Spleen (tissue), 11 donors: Measurements from ENCODE around the gene PHLDB2. TPM values are rescaled to one million over a fixed set of nuclear protein-coding genes. Genes with fewer than 3 reads are reported as not detected.

Experiments
- DNase-seq: peaks from one replicate; pipeline ENCODE4 v3.0.0-alpha.2; 2020
- H3K27ac ChIP-seq, 8 donors: fragments of 200-600 bp; sonication (generic) in 7 of 8; 1 replicate in 4 of 8; 2 replicates in 4 of 8; pipeline versions ENCODE4 v1.5.0 to v1.8.0; 2016 to 2021; ENCODE audit warnings: inconsistent platforms in 4 of 8, mild to moderate bottlenecking in 4 of 8, moderate library complexity in 1 of 8
- H3K27me3 ChIP-seq, 7 donors: fragments of 200-600 bp; sonication (generic) in 6 of 7; replicated peaks in 1 of 7; 1 replicate in 4 of 7; 2 replicates in 3 of 7; pipeline versions ENCODE4 v1.5.0 to v1.8.0; 2016 to 2021; ENCODE audit warnings: inconsistent platforms in 3 of 7, mild to moderate bottlenecking in 1 of 7
- H3K36me3 ChIP-seq, 6 donors: fragments of 200-600 bp; sonication (generic) in 5 of 6; 1 replicate in 4 of 6; 2 replicates in 2 of 6; pipeline versions ENCODE4 v1.5.0 to v1.8.0; 2016 to 2021; ENCODE audit warnings: inconsistent platforms in 2 of 6
- H3K4me1 ChIP-seq, 6 donors: fragments of 200-600 bp; sonication (generic) in 5 of 6; 1 replicate in 3 of 6; 2 replicates in 3 of 6; pipeline versions ENCODE4 v1.5.0 to v1.8.0; 2016 to 2021; ENCODE audit warnings: inconsistent platforms in 3 of 6
- H3K4me3 ChIP-seq, 8 donors: fragments of 200-600 bp; sonication (generic) in 7 of 8; 1 replicate in 4 of 8; 2 replicates in 4 of 8; pipeline versions ENCODE4 v1.5.0 to v1.8.0; 2016 to 2021; ENCODE audit warnings: inconsistent platforms in 4 of 8, mild to moderate bottlenecking in 4 of 8, moderate library complexity in 2 of 8
- H3K9me3 ChIP-seq, 8 donors: fragments of 200-600 bp; sonication (generic) in 7 of 8; 1 replicate in 4 of 8; 2 replicates in 4 of 8; pipeline versions ENCODE4 v1.5.0 to v1.8.0; 2016 to 2021; ENCODE audit warnings: inconsistent platforms in 4 of 8
- CTCF ChIP-seq, 11 experiments: fragments of 200-600 bp in 7 of 11; fragments of 450-650 bp in 4 of 11; sonication (generic) in 4 of 11; IDR thresholded peaks in 8 of 11; conservative IDR thresholded peaks in 3 of 11; 1 replicate in 7 of 11; 2 replicates in 4 of 11; pipeline versions ENCODE4 v1.4.0 to v1.8.0; 2016 to 2021; ENCODE audit warnings: antibody characterized with exemption in 11 of 11, inconsistent platforms in 4 of 11, mild to moderate bottlenecking in 1 of 11
- POLR2A ChIP-seq, 3 donors: fragments of 450-650 bp; IDR thresholded peaks; one replicate each; pipeline ENCODE4 v1.5.1; 2017; ENCODE audit warnings: antibody characterized with exemption in 3 of 3, mild to moderate bottlenecking in 1 of 3
- POLR2AphosphoS5 ChIP-seq, 3 donors: sonication (generic); formaldehyde crosslinking; IDR thresholded peaks; one replicate each; pipeline ENCODE4 v1.5.1; 2017; ENCODE audit warnings: antibody characterized with exemption in 3 of 3
- WGBS, 5 donors: extraction: QIAGEN DNeasy Blood & Tissue Kit in 3 of 5; methylation state at CpG; one replicate each; pipeline versions ENCODE4 v1.1.5 to v1.1.7; 2013 to 2018; 5-methylcytosine and 5-hydroxymethylcytosine counted together
- intact Hi-C: fragments of 100-400 bp; cut with DNase I; formaldehyde crosslinking; loops from one replicate; pipeline ENCODE4 v1.15.0; 2023; ENCODE audit warnings: low total_unique reads
- polyA plus RNA-seq, 3 donors: library from polyadenylated mRNA; stranded (reverse); fragments of 200-250 nt; gene quantifications; one replicate each; pipeline ENCODE4 v1.2.1, GENCODE V29; 2013
- total RNA-seq, 7 donors: library from RNA; depleted of rRNA in 3 of 7; stranded (reverse); fragments of >200 nt in 3 of 7; fragmentation: NEBNext Ultra II Directional in 4 of 7; extraction: Animal tissue kit (Norgen Biotek cat#: 25700) in 4 of 7; gene quantifications; one replicate each; pipeline versions ENCODE4 v1.1.0 to v1.2.1, GENCODE V29; 2016 to 2021
- donor health status: healthy with polysubstance abuse.
- donor health status: DM: no; HTN: no; CAD: no; lungs with moderate emphysema.
- donor health status: DM: no; HTN: no; CAD: no.
- donor health status: Bipolar disorder and iron deficiency.
- donor health status: healthy.
- donor health status: DM: no; HTN: no; CAD: no.
- donor health status: DM: yes; HTN: yes; CAD: no.

Gene PHLDB2
- total and polyA plus RNA-seq, 10 donors: 4.7 to 78.6 (median 42.3) TPM

- no peak for DNase-seq
- TF ChIP-seq POLR2A (IDR thresholded peaks at IDR 0.05) (no peak), POLR2AphosphoS5 (IDR thresholded peaks at IDR 0.05) (no peak), CTCF (IDR thresholded peaks at IDR 0.05 in 8 of 11, conservative IDR thresholded peaks at IDR 0.05 in 3 of 11) (no peak)
These were observed 27.2 kb upstream of the PHLDB2 start for GRCh38 chr3:111831840-111832239.

GRCh38 chr3:111837112-111837511 is 22.0 kb upstream of the PHLDB2 start:
- 43 to 58% (median 46%) methylated on average over 3 of the region's 3 CpGs for WGBS, 5 donors
- intact Hi-C loops: no loop called here
- no peak for TF ChIP-seq POLR2A (IDR thresholded peaks at IDR 0.05)
- TF ChIP-seq POLR2AphosphoS5 (IDR thresholded peaks at IDR 0.05): no peak
- Histone ChIP-seq H3K27ac (no peak overlapping the region), H3K27me3 (no peaks in the 10 kb centered on the region), H3K36me3 (no peaks in the 10 kb centered on the region), H3K4me1 (no peaks in the 10 kb centered on the region), H3K4me3 (no peak overlapping the region), H3K9me3 (no peaks in the 10 kb centered on the region)
- DNase-seq: no peak

More at GRCh38 chr3:111831840-111832239, 27.2 kb upstream of the PHLDB2 start:
- H3K27ac ChIP-seq: no peak overlapping the region
- no peaks in the 10 kb centered on the region for H3K9me3 ChIP-seq
- no peak overlapping the region for H3K4me3 ChIP-seq
- intact Hi-C loops: no loop called here
- no peaks in the 10 kb centered on the region for H3K36me3 ChIP-seq
- no peaks in the 10 kb centered on the region for H3K4me1 ChIP-seq
- no peaks in the 10 kb centered on the region for H3K27me3 ChIP-seq

GRCh38 chr3:111838133-111838532 is 20.9 kb upstream of the PHLDB2 start:
- 84 to 98% (median 95%) methylated on average over 5 of the region's 5 CpGs for WGBS, 5 donors
- no peak overlapping the region for H3K4me3 ChIP-seq
- no peaks in the 10 kb centered on the region for H3K36me3 ChIP-seq
- H3K9me3 ChIP-seq: no peaks in the 10 kb centered on the region
- H3K27ac ChIP-seq: no peak overlapping the region
- DNase-seq: no peak
- H3K27me3 ChIP-seq: no peaks in the 10 kb centered on the region
- H3K4me1 ChIP-seq: no peaks in the 10 kb centered on the region
- TF ChIP-seq POLR2A (IDR thresholded peaks at IDR 0.05) (no peak), POLR2AphosphoS5 (IDR thresholded peaks at IDR 0.05) (no peak), CTCF (IDR thresholded peaks at IDR 0.05 in 8 of 11, conservative IDR thresholded peaks at IDR 0.05 in 3 of 11) (no peak)
- intact Hi-C loops: no loop called here

GRCh38 chr3:111846039-111846438 is 13.0 kb upstream of the PHLDB2 start:
- no peaks in the 10 kb centered on the region for H3K27me3 ChIP-seq
- H3K4me1 ChIP-seq: no peaks in the 10 kb centered on the region
- no peak overlapping the region for H3K4me3 ChIP-seq
- intact Hi-C loops: no loop called here
- WGBS, 5 donors: 79 to 100% (median 88%) methylated on average over 1 of the region's 1 CpG
- DNase-seq: no peak
- no peaks in the 10 kb centered on the region for H3K9me3 ChIP-seq
- no peak overlapping the region for H3K27ac ChIP-seq
- no peaks in the 10 kb centered on the region for H3K36me3 ChIP-seq
- no peak for TF ChIP-seq POLR2AphosphoS5 (IDR thresholded peaks at IDR 0.05)
- TF ChIP-seq CTCF (IDR thresholded peaks at IDR 0.05 in 8 of 11, conservative IDR thresholded peaks at IDR 0.05 in 3 of 11): no peak
- no peak for TF ChIP-seq POLR2A (IDR thresholded peaks at IDR 0.05)

GRCh38 chr3:111846717-111847116 is 12.3 kb upstream of the PHLDB2 start:
- no peak overlapping the region for H3K4me3 ChIP-seq
- WGBS, 5 donors: 45 to 75% (median 52%) methylated on average over 2 of the region's 2 CpGs
- no peaks in the 10 kb centered on the region for H3K36me3 ChIP-seq
- no peaks in the 10 kb centered on the region for H3K27me3 ChIP-seq
- TF ChIP-seq POLR2AphosphoS5 (IDR thresholded peaks at IDR 0.05): no peak
- peaks cover 0 to 6% (median 2%) of the 10 kb centered on the region in 6 donors for H3K4me1 ChIP-seq
- H3K9me3 ChIP-seq: no peaks in the 10 kb centered on the region
- H3K27ac ChIP-seq: no peak overlapping the region
- intact Hi-C loops: no loop called here
- no peak for DNase-seq
